DND-41 (cell line): Measurements from ENCODE around the gene LRRC47.

Experiments
- ATAC-seq: fragments of 200-7000 bp; cut with Tn5 transposase; 3 replicates; pipeline ENCODE4 v1.9.1; 2021; ENCODE audit warnings: low read depth; ENCODE audit not compliant: insufficient read depth
- DNase-seq: peaks from one replicate; pipeline ENCODE4 v3.0.0-alpha.2; 2020
- H2AFZ ChIP-seq: 2 replicates; pipeline ENCODE4 v1.6.0; 2012; ENCODE audit warnings: low read depth, low read length
- H3K27ac ChIP-seq: 2 replicates; pipeline ENCODE4 v1.5.1; 2012; ENCODE audit warnings: low read length, inconsistent platforms
- H3K27me3 ChIP-seq: fragments of 200-600 bp; sonication (generic); 2 replicates; pipeline ENCODE4 v1.6.0; 2012; ENCODE audit warnings: low read length, mild to moderate bottlenecking, inconsistent platforms; ENCODE audit not compliant: insufficient read depth, poor library complexity
- H3K36me3 ChIP-seq: 2 replicates; pipeline ENCODE4 v1.5.1; 2012; ENCODE audit warnings: low read length, inconsistent platforms; ENCODE audit not compliant: insufficient read depth
- H3K4me1 ChIP-seq: 2 replicates; pipeline ENCODE4 v1.5.1; 2012; ENCODE audit warnings: mild to moderate bottlenecking, low read length; ENCODE audit not compliant: insufficient read depth
- H3K4me2 ChIP-seq: 2 replicates; pipeline ENCODE4 v1.6.0; 2012; ENCODE audit warnings: mild to moderate bottlenecking, moderate library complexity, low read length, inconsistent platforms; ENCODE audit not compliant: insufficient read depth
- H3K4me3 ChIP-seq, 2 experiments: fragments of 200-600 bp in 1 of 2; shearing (Covaris generic) in 1 of 2; 2 replicates each; pipeline ENCODE4 v1.5.1; 2012 to 2016; ENCODE audit warnings: inconsistent platforms in 2 of 2, low read length in 2 of 2, mild to moderate bottlenecking in 2 of 2, low read depth in 1 of 2, moderate library complexity in 1 of 2
- H3K79me2 ChIP-seq: 2 replicates; pipeline ENCODE4 v1.6.0; 2012; ENCODE audit warnings: low read length, inconsistent platforms; ENCODE audit not compliant: insufficient read depth
- H3K9ac ChIP-seq: 2 replicates; pipeline ENCODE4 v1.6.0; 2012; ENCODE audit warnings: low read depth, mild to moderate bottlenecking, inconsistent platforms, low read length, moderate library complexity
- H3K9me3 ChIP-seq: 2 replicates; pipeline ENCODE4 v1.5.1; 2012; ENCODE audit warnings: low read length, moderate library complexity, mild to moderate bottlenecking, inconsistent platforms; ENCODE audit not compliant: insufficient read depth, severe bottlenecking
- H4K20me1 ChIP-seq: 2 replicates; pipeline ENCODE4 v1.6.0; 2012; ENCODE audit warnings: low read length; ENCODE audit not compliant: insufficient read depth
- CTCF ChIP-seq: IDR thresholded peaks from 2 replicates; pipeline ENCODE4 v1.5.1; 2012; ENCODE audit warnings: borderline replicate concordance, low read length, moderate library complexity, mild to moderate bottlenecking; ENCODE audit not compliant: poor library complexity, severe bottlenecking; ENCODE audit errors: extremely low read depth
- EZH2 ChIP-seq: IDR thresholded peaks from 3 replicates; pipeline ENCODE4 v1.6.1; 2012; ENCODE audit warnings: borderline replicate concordance, low read depth, mild to moderate bottlenecking, moderate library complexity, low read length, inconsistent platforms; ENCODE audit not compliant: severe bottlenecking

LRRC47 gene

GRCh38 chr1:3777078-3777547, 19.2 kb downstream of the LRRC47 start:
- Histone ChIP-seq H3K79me2 (no peaks in the 10 kb centered on the region), H3K4me2 (no peak overlapping the region), H3K27ac (no peak overlapping the region), H4K20me1 (peaks cover 24% of the 10 kb centered on the region), H3K9me3 (no peaks in the 10 kb centered on the region), H3K9ac (no peak overlapping the region), H2AFZ (no peak overlapping the region), H3K4me3 (no peak overlapping the region), H3K4me1 (no peaks in the 10 kb centered on the region), H3K36me3 (peaks cover 32% of the 10 kb centered on the region), H3K27me3 (no peaks in the 10 kb centered on the region)
- ATAC-seq (no peak), DNase-seq (no peak)
- TF ChIP-seq CTCF: no peak
- TF ChIP-seq EZH2: no peak

- ATAC-seq (no peak), DNase-seq (no peak)
- Histone ChIP-seq H3K9ac (no peak overlapping the region), H3K4me2 (no peak overlapping the region), H3K27ac (no peak overlapping the region), H3K36me3 (peaks cover 25% of the 10 kb centered on the region), H2AFZ (no peak overlapping the region), H3K9me3 (no peaks in the 10 kb centered on the region), H3K4me1 (no peaks in the 10 kb centered on the region), H3K27me3 (no peaks in the 10 kb centered on the region), H3K4me3 (no peak overlapping the region), H4K20me1 (peaks cover 24% of the 10 kb centered on the region), H3K79me2 (no peaks in the 10 kb centered on the region)
- no peak for TF ChIP-seq CTCF
- no peak for TF ChIP-seq EZH2
These were observed 19.9 kb downstream of the LRRC47 start for GRCh38 chr1:3776231-3776961.

- H2AFZ ChIP-seq: no peak overlapping the region
- ATAC-seq (peak; percentile 68), DNase-seq (peak; percentile 43)
- H3K36me3 ChIP-seq: peaks cover 19% of the 10 kb centered on the region
- peaks cover 24% of the 10 kb centered on the region for H4K20me1 ChIP-seq
- H3K9ac ChIP-seq: no peak overlapping the region
- no peaks in the 10 kb centered on the region for H3K9me3 ChIP-seq
- H3K4me3 ChIP-seq: no peak overlapping the region
- no peak for TF ChIP-seq EZH2
- TF ChIP-seq CTCF: peak; percentile 62
- H3K4me2 ChIP-seq: no peak overlapping the region
- H3K4me1 ChIP-seq: no peaks in the 10 kb centered on the region
- H3K79me2 ChIP-seq: no peaks in the 10 kb centered on the region
- H3K27ac ChIP-seq: no peak overlapping the region
- no peaks in the 10 kb centered on the region for H3K27me3 ChIP-seq
These were observed 20.6 kb downstream of the LRRC47 start for GRCh38 chr1:3775490-3776230.
